ENCODE measurements around the gene FAM171A2.
"Not testable (repeated sequence)": the region's sequence is repeated elsewhere in the genome, so short reads cannot be mapped to it uniquely, and the experiment has no call there.

Gene FAM171A2

GRCh38 chr17:44359458-44360143 is 4.1 kb downstream of the FAM171A2 start:
- no peak for FAIRE-seq

- FAIRE-seq = no peak
These were observed 4.6 kb downstream of the FAM171A2 start for GRCh38 chr17:44359006-44359405.

GRCh38 chr17:44358066-44358465 is 5.6 kb downstream of the FAM171A2 start:
- no peak for FAIRE-seq

GRCh38 chr17:44356241-44356640 is 7.4 kb downstream of the FAM171A2 start:
- no peak for FAIRE-seq

GRCh38 chr17:44355642-44356099 is 8.0 kb downstream of the FAM171A2 start:
- no peak for FAIRE-seq

- no peak for FAIRE-seq
These were observed 8.8 kb downstream of the FAM171A2 start for GRCh38 chr17:44354582-44355561.

GRCh38 chr17:44353672-44354331 is 9.9 kb downstream of the FAM171A2 start:
- no peak for FAIRE-seq

- no peak for FAIRE-seq
These were observed 10.6 kb downstream of the FAM171A2 start for GRCh38 chr17:44352828-44353671.

GRCh38 chr17:44351961-44352827 is 11.5 kb downstream of the FAM171A2 start:
- no peak for FAIRE-seq

GRCh38 chr17:44351464-44351863 is 12.2 kb downstream of the FAM171A2 start:
- no peak for FAIRE-seq

GRCh38 chr17:44350733-44351226 is 12.9 kb downstream of the FAM171A2 start:
- no peak for FAIRE-seq

- FAIRE-seq = no peak
These were observed 14.0 kb downstream of the FAM171A2 start for GRCh38 chr17:44349553-44350070.

GRCh38 chr17:44348988-44349364 is 14.7 kb downstream of the FAM171A2 start:
- no peak for FAIRE-seq

GRCh38 chr17:44348234-44348987 is 15.2 kb downstream of the FAM171A2 start:
- FAIRE-seq = no peak

GRCh38 chr17:44347206-44348055 is 16.2 kb downstream of the FAM171A2 start:
- FAIRE-seq = not testable (repeated sequence)

- FAIRE-seq = no peak
These were observed 17.4 kb downstream of the FAM171A2 start for GRCh38 chr17:44346064-44346844.

GRCh38 chr17:44345454-44346026 is 18.1 kb downstream of the FAM171A2 start:
- no peak for FAIRE-seq

GRCh38 chr17:44344939-44345453 is 18.7 kb downstream of the FAM171A2 start, which contains the start of gene GRN:
Gene GRN, plus strand, starts transcription at chr17:44345302. Its CDS starts 3,863 bp downstream, at chr17:44349165.
- FAIRE-seq = peak; percentile 98

Measured in A204.1 (cell line).